Vagina (tissue), 2 donors: ENCODE results near the gene ASTL.

Experiments used
- POLR2A ChIP-seq, 2 donors: fragments of 450-650 bp; IDR thresholded peaks; one replicate each; pipeline ENCODE4 v1.6.1; 2017; ENCODE audit warnings: antibody characterized with exemption in 2 of 2, mild to moderate bottlenecking in 2 of 2, moderate library complexity in 2 of 2
- POLR2AphosphoS5 ChIP-seq, 2 donors: sonication (generic); formaldehyde crosslinking; IDR thresholded peaks; one replicate each; pipeline ENCODE4 v1.9.0; 2017; ENCODE audit warnings: antibody characterized with exemption in 2 of 2, mild to moderate bottlenecking in 2 of 2, low read depth in 1 of 2; ENCODE audit not compliant: insufficient read depth in 1 of 2
- TF ChIP-seq, protein P1 (sequence below), 3 experiments: fragments of 450-650 bp in 2 of 3; fragments of 200-600 bp in 1 of 3; sonication (generic) in 1 of 3; IDR thresholded peaks; one replicate each; pipeline ENCODE4 v1.5.1; 2017 to 2019; ENCODE audit warnings: antibody characterized with exemption in 3 of 3, mild to moderate bottlenecking in 2 of 3, moderate library complexity in 2 of 3

DNA sequence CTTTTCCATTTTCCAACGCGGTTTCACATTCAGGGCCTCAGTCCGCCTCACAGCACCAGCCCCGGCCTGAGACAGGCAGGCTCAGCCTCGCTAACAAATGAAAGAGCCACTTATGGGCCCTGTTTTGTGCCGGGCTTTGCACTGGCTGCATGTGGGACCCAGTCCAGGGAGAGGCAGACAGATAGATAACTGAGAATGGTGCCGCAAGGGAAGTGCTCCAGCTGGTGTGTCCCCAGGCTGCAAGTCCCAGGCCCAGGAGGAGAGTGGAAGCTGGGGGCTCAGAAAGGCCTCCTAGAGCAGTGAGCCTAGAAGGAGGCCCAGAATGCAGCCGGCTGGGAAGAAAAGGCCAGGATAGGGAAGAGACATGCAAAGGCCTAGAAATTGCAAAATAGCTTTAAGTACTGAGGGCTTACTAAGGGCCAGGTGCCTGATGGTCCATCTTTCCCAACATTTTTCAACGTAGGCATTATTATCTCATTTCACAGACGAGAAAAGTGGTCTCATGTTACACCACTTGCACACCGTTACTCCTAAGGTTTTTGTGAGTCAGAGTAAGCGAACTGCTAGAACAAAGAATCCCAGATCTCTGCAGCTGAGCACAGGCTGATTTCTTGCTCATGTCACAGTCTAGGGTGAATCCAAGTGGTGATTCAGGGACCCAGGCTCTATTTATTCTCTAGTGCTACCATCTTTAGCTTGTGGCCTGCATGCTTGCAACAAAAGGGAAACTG is 47.9 kb downstream of the ASTL start:
- TF ChIP-seq, protein P1, sequence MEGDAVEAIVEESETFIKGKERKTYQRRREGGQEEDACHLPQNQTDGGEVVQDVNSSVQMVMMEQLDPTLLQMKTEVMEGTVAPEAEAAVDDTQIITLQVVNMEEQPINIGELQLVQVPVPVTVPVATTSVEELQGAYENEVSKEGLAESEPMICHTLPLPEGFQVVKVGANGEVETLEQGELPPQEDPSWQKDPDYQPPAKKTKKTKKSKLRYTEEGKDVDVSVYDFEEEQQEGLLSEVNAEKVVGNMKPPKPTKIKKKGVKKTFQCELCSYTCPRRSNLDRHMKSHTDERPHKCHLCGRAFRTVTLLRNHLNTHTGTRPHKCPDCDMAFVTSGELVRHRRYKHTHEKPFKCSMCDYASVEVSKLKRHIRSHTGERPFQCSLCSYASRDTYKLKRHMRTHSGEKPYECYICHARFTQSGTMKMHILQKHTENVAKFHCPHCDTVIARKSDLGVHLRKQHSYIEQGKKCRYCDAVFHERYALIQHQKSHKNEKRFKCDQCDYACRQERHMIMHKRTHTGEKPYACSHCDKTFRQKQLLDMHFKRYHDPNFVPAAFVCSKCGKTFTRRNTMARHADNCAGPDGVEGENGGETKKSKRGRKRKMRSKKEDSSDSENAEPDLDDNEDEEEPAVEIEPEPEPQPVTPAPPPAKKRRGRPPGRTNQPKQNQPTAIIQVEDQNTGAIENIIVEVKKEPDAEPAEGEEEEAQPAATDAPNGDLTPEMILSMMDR (IDR thresholded peaks at IDR 0.05): no peak
- TF ChIP-seq POLR2AphosphoS5 (IDR thresholded peaks at IDR 0.05; ENCODE audit: insufficient read depth in 1 of 2, low read depth in 1 of 2): no peak
- no peak for TF ChIP-seq POLR2A (IDR thresholded peaks at IDR 0.05)
